ENCODE results near the gene RAPGEF4. TPM values are rescaled to one million over a fixed set of nuclear protein-coding genes. Genes with fewer than 3 reads are reported as not detected.
A peak's percentile ranks its signal among the peaks of the same experiment; 100 is the strongest.

Gene RAPGEF4
- total and polyA plus RNA-seq, 9 of the 15 experiments (the other 6 are each of a cell fraction or from before 2014, with no cell fraction given): 0.04 to 0.33 (median 0.13) TPM; not detected in 6

DNA sequence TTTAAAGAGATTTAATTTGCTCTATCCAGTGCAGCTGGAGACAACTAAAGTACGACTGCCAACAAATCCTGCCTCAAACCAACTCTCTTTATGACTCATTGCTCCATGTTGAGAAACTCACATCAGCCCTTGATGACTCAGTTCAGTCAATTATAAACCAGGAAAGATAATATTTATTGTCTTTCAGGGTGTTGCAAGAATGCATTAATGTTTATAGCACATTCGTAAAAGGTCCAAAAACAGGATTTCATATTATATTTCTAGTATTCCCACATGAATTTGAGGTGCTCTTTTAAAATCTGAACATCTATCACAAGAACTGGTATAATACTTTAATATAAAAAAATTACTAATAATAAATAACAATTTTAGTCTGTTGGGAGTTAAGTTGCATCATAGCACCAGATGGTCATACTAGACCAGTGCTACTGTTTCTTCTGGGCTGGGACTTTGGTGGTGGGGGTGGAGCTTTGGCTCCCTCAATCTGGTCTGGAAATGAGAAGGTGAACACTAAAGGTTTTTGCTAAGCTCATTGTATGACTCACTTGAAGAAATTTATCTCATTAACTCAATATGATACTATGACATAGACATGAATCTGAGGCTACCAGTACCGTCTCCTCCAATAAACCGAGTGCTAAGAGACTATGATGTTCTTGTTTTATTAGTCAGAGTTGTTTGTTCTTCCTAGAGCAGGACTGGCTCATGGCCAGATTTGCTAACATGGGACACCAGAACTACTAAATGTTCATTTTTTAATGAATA, 313.4 kb downstream of the RAPGEF4 start (continued):
- TF ChIP-seq NRF1 (conservative IDR thresholded peaks at IDR 0.05 in 1 of 2, IDR thresholded peaks at IDR 0.05 in 1 of 2): no peak
- peak; percentile 52; the same call in 1 of the 2 replicates for TF ChIP-seq EP300 (IDR thresholded peaks at IDR 0.05; ENCODE audit: low read length)
- peak; percentile 51 for TF ChIP-seq ATF7 (IDR thresholded peaks at IDR 0.05)
- TF ChIP-seq ZFP30 (CRISPR knock-in tag; IDR thresholded peaks at IDR 0.05; ENCODE audit: borderline replicate concordance): no peak
- TF ChIP-seq FOXJ2 (tag; IDR thresholded peaks at IDR 0.05): peak; percentile 46; the same call in 1 of the 2 replicates
- TF ChIP-seq, protein P1, sequence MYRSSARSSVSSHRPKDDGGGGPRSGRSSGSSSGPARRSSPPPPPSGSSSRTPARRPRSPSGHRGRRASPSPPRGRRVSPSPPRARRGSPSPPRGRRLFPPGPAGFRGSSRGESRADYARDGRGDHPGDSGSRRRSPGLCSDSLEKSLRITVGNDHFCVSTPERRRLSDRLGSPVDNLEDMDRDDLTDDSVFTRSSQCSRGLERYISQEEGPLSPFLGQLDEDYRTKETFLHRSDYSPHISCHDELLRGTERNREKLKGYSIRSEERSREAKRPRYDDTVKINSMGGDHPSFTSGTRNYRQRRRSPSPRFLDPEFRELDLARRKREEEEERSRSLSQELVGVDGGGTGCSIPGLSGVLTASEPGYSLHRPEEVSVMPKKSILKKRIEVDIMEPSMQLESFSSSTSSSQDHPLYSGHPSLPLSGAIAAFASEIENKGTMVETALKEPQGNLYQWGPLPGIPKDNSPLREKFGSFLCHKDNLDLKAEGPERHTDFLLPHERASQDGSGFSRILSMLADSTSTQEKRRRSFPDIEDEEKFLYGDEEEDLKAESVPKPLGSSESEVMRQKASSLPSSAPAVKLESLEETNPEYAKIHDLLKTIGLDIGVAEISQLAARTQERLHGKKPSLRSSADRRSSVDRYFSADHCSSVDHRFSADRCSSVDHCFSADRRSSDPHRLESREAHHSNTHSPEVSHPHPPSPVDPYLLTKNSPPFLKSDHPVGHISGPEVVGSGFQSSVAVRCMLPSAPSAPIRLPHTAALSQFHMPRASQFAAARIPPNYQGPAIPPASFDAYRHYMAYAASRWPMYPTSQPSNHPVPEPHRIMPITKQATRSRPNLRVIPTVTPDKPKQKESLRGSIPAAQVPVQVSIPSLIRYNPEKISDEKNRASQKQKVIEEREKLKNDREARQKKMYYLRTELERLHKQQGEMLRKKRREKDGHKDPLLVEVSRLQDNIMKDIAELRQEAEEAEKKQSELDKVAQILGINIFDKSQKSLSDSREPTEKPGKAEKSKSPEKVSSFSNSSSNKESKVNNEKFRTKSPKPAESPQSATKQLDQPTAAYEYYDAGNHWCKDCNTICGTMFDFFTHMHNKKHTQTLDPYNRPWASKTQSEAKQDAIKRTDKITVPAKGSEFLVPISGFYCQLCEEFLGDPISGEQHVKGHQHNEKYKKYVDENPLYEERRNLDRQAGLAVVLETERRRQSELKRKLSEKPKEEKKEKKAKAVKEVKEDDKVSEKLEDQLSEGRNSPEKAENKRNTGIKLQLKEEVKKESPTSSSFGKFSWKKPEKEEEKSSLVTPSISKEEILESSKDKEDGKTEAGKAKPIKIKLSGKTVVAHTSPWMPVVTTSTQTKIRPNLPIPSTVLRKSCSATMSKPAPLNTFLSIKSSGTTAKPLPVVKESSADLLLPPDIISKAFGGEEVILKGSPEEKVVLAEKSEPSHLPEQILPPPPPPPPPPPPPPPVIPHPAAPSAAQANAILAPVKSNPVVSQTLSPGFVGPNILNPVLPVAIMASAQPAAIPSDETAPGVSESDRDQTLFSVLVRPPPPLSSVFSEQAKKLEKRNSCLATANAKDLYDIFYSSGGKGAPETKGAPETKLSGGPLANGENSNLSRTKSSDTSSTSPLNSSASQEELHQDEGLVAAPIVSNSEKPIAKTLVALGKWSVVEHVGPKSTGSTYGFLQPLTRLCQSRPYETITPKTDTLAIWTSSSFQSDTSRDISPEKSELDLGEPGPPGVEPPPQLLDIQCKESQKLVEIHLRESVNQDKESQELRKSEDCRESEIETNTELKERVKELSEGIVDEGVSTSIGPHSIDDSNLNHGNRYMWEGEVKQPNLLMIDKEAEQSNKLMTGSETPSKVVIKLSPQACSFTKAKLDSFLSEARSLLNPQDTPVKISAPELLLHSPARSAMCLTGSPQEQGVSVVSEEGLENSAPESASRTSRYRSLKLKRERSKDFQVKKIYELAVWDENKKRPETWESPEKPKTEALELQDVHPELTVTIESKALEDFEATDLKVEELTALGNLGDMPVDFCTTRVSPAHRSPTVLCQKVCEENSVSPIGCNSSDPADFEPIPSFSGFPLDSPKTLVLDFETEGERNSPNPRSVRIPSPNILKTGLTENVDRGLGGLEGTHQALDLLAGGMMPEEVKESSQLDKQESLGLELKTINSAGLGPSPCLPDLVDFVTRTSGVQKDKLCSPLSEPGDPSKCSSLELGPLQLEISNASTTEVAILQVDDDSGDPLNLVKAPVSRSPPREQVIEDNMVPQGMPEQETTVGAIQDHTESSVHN (IDR thresholded peaks at IDR 0.05; ENCODE audit: borderline replicate concordance in 1 of 2, low read depth in 1 of 2): peak in 1 of 2 experiments; percentile 62; a peak in 1 of 4 replicates
- TF ChIP-seq LEF1 (IDR thresholded peaks at IDR 0.05): peak; percentile 59; the same call in 1 of the 2 replicates
- TF ChIP-seq, protein P2, sequence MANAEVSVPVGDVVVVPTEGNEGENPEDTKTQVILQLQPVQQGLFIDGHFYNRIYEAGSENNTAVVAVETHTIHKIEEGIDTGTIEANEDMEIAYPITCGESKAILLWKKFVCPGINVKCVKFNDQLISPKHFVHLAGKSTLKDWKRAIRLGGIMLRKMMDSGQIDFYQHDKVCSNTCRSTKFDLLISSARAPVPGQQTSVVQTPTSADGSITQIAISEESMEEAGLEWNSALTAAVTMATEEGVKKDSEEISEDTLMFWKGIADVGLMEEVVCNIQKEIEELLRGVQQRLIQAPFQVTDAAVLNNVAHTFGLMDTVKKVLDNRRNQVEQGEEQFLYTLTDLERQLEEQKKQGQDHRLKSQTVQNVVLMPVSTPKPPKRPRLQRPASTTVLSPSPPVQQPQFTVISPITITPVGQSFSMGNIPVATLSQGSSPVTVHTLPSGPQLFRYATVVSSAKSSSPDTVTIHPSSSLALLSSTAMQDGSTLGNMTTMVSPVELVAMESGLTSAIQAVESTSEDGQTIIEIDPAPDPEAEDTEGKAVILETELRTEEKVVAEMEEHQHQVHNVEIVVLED (CRISPR knock-in tag; IDR thresholded peaks at IDR 0.05): no peak
- peak; percentile 96 for TF ChIP-seq JUND (IDR thresholded peaks at IDR 0.05; ENCODE audit: borderline replicate concordance, low read depth, low read length)
- TF ChIP-seq JUND (tag; IDR thresholded peaks at IDR 0.05; ENCODE audit: borderline replicate concordance, low read depth, low read length): peak; percentile 92
- TF ChIP-seq, protein P3, sequence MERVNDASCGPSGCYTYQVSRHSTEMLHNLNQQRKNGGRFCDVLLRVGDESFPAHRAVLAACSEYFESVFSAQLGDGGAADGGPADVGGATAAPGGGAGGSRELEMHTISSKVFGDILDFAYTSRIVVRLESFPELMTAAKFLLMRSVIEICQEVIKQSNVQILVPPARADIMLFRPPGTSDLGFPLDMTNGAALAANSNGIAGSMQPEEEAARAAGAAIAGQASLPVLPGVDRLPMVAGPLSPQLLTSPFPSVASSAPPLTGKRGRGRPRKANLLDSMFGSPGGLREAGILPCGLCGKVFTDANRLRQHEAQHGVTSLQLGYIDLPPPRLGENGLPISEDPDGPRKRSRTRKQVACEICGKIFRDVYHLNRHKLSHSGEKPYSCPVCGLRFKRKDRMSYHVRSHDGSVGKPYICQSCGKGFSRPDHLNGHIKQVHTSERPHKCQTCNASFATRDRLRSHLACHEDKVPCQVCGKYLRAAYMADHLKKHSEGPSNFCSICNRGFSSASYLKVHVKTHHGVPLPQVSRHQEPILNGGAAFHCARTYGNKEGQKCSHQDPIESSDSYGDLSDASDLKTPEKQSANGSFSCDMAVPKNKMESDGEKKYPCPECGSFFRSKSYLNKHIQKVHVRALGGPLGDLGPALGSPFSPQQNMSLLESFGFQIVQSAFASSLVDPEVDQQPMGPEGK (CRISPR knock-in tag; IDR thresholded peaks at IDR 0.05; ENCODE audit: borderline replicate concordance): no peak
- TF ChIP-seq NCOA6 (IDR thresholded peaks at IDR 0.05): no peak
- TF ChIP-seq FOS (IDR thresholded peaks at IDR 0.05; ENCODE audit: extremely low read depth, insufficient read length): peak; percentile 68
- peak; percentile 82 to 91 for TF ChIP-seq TRIM24 (IDR thresholded peaks at IDR 0.05)
- no peak for TF ChIP-seq CSDE1 (IDR thresholded peaks at IDR 0.05)

All from K562 (cell line).